ENCODE data around the gene SLC2A11. TPM values are rescaled to one million over a fixed set of nuclear protein-coding genes. Genes with fewer than 3 reads are reported as not detected.
"Not testable (repeated sequence)": the region's sequence is repeated elsewhere in the genome, so short reads cannot be mapped to it uniquely, and the experiment has no call there.

Gene SLC2A11
- total RNA-seq, 1 donor from 2014 or later: 19.6 TPM

- H3K27me3 Mint-ChIP-seq (ENCODE audit: low read depth, unreplicated experiment): no peaks in the 10 kb centered on the region
- peaks cover 14% of the 10 kb centered on the region for H3K4me1 Mint-ChIP-seq (ENCODE audit: low read depth, unreplicated experiment)
- Histone ChIP-seq H3K36me3 (ENCODE audit: insufficient read depth, low read length) (peaks cover 8% of the 10 kb centered on the region), H3K27me3 (ENCODE audit: insufficient read depth, low read length) (no peaks in the 10 kb centered on the region), H2AFZ (ENCODE audit: low read depth, low read length) (no peak overlapping the region), H3K79me2 (ENCODE audit: insufficient read depth, low read length) (peaks cover 23% of the 10 kb centered on the region), H3K4me2 (ENCODE audit: low read length) (no peak overlapping the region), H3K4me1 (ENCODE audit: insufficient read depth, low read length) (peaks cover 20% of the 10 kb centered on the region), H4K20me1 (ENCODE audit: insufficient read depth, low read length) (peaks cover 38% of the 10 kb centered on the region), H3K9ac (ENCODE audit: low read length) (no peak overlapping the region), H3K27ac (ENCODE audit: low read depth, low read length) (no peak overlapping the region), H3K9me3 (ENCODE audit: insufficient read depth, low read depth, low read length) (no peaks in the 10 kb centered on the region), H3K4me3 (ENCODE audit: insufficient read depth, low read depth, low read length) (no peak overlapping the region)
- FAIRE-seq (no peak), DNase-seq (ENCODE audit: low read depth) (no peak)
- H3K4me3 Mint-ChIP-seq (ENCODE audit: unreplicated experiment): no peak overlapping the region
- H3K9me3 Mint-ChIP-seq (ENCODE audit: unreplicated experiment): no peaks in the 10 kb centered on the region
- TF ChIP-seq CTCF (IDR thresholded peaks at IDR 0.05; ENCODE audit: insufficient read depth, low read depth, low read length) (no peak), EZH2 (IDR thresholded peaks at IDR 0.05; ENCODE audit: insufficient read depth, low read length) (no peak)
- H3K27ac Mint-ChIP-seq (ENCODE audit: unreplicated experiment): no peak overlapping the region
- H3K36me3 Mint-ChIP-seq (ENCODE audit: low read depth, unreplicated experiment): peaks cover 18% of the 10 kb centered on the region
These were observed 41.5 kb downstream of the SLC2A11 start for GRCh38 chr22:23899042-23899745.

DNA sequence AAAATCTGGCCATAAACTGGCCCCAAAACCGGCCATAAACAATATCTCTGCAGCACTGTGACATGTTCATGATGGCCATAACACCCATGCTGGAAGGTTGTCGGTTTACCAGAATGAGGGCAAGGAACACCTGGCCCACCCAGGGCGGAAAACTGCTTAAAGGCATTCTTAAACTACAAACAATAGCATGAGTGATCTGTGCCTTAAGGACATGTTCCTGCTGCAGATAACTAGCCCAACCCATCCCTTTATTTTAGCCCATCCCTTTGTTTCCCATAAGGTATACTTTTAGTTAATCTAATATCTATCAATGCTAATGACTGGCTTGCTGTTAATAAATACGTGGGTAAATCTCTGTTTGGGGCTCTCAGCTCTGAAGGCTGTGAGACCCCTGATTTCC lies 42.6 kb downstream of the SLC2A11 start:
- H3K27ac Mint-ChIP-seq (ENCODE audit: unreplicated experiment); DNase-seq (ENCODE audit: low read depth); H3K36me3 ChIP-seq (ENCODE audit: insufficient read depth, low read length); H3K9ac ChIP-seq (ENCODE audit: low read length); H3K27ac ChIP-seq (ENCODE audit: low read depth, low read length); H3K27me3 ChIP-seq (ENCODE audit: insufficient read depth, low read length); H3K4me2 ChIP-seq (ENCODE audit: low read length); H3K9me3 Mint-ChIP-seq (ENCODE audit: unreplicated experiment); FAIRE-seq; H2AFZ ChIP-seq (ENCODE audit: low read depth, low read length); H3K9me3 ChIP-seq (ENCODE audit: insufficient read depth, low read depth, low read length); H3K4me3 ChIP-seq (ENCODE audit: insufficient read depth, low read depth, low read length); H3K4me3 Mint-ChIP-seq (ENCODE audit: unreplicated experiment); H3K27me3 Mint-ChIP-seq (ENCODE audit: low read depth, unreplicated experiment): not testable (repeated sequence)
- Histone ChIP-seq H3K4me1 (ENCODE audit: insufficient read depth, low read length) (peaks cover 15% of the 10 kb centered on the region), H3K79me2 (ENCODE audit: insufficient read depth, low read length) (peaks cover 16% of the 10 kb centered on the region), H4K20me1 (ENCODE audit: insufficient read depth, low read length) (peaks cover 34% of the 10 kb centered on the region)
- H3K4me1 Mint-ChIP-seq (ENCODE audit: low read depth, unreplicated experiment): peaks cover 14% of the 10 kb centered on the region
- H3K36me3 Mint-ChIP-seq (ENCODE audit: low read depth, unreplicated experiment): peaks cover 17% of the 10 kb centered on the region

GRCh38 chr22:23901600-23901999 lies 43.9 kb downstream of the SLC2A11 start:
- Histone ChIP-seq H3K79me2 (ENCODE audit: insufficient read depth, low read length) (peaks cover 2% of the 10 kb centered on the region), H3K36me3 (ENCODE audit: insufficient read depth, low read length) (peaks cover 6% of the 10 kb centered on the region), H3K9me3 (ENCODE audit: insufficient read depth, low read depth, low read length) (no peaks in the 10 kb centered on the region), H3K27ac (ENCODE audit: low read depth, low read length) (no peak overlapping the region), H3K27me3 (ENCODE audit: insufficient read depth, low read length) (no peaks in the 10 kb centered on the region), H4K20me1 (ENCODE audit: insufficient read depth, low read length) (peaks cover 20% of the 10 kb centered on the region), H2AFZ (ENCODE audit: low read depth, low read length) (no peak overlapping the region), H3K4me3 (ENCODE audit: insufficient read depth, low read depth, low read length) (no peak overlapping the region), H3K4me2 (ENCODE audit: low read length) (no peak overlapping the region), H3K4me1 (ENCODE audit: insufficient read depth, low read length) (peaks cover 7% of the 10 kb centered on the region), H3K9ac (ENCODE audit: low read length) (no peak overlapping the region)
- DNase-seq (ENCODE audit: low read depth) (no peak), FAIRE-seq (no peak)
- H3K27ac Mint-ChIP-seq (ENCODE audit: unreplicated experiment): no peak overlapping the region
- peaks cover 4% of the 10 kb centered on the region for H3K27me3 Mint-ChIP-seq (ENCODE audit: low read depth, unreplicated experiment)
- peaks cover 12% of the 10 kb centered on the region for H3K36me3 Mint-ChIP-seq (ENCODE audit: low read depth, unreplicated experiment)
- TF ChIP-seq EZH2 (IDR thresholded peaks at IDR 0.05; ENCODE audit: insufficient read depth, low read length): no peak
- H3K4me1 Mint-ChIP-seq (ENCODE audit: low read depth, unreplicated experiment): peaks cover 9% of the 10 kb centered on the region
- no peaks in the 10 kb centered on the region for H3K9me3 Mint-ChIP-seq (ENCODE audit: unreplicated experiment)
- no peak overlapping the region for H3K4me3 Mint-ChIP-seq (ENCODE audit: unreplicated experiment)

All from astrocyte (in vitro differentiated cells and primary cell).